ENCODE results near the gene EEF2KMT.
A peak's percentile ranks its signal among the peaks of the same experiment; 100 is the strongest.
"Not testable (repeated sequence)": the region's sequence is repeated elsewhere in the genome, so short reads cannot be mapped to it uniquely, and the experiment has no call there.

The EEF2KMT gene

GRCh38 chr16:5083646-5084045 lies 13.9 kb downstream of the EEF2KMT start:
- peaks cover 81% of the 10 kb centered on the region for H3K36me3 Mint-ChIP-seq
- ATAC-seq, result not testable (repeated sequence)

GRCh38 chr16:5080996-5081395 lies 16.6 kb downstream of the EEF2KMT start:
- H3K4me3 Mint-ChIP-seq; ATAC-seq; H3K27ac Mint-ChIP-seq; DNase-seq (ENCODE audit: low spot score in 2 of 2); H3K9me3 Mint-ChIP-seq; H3K4me1 Mint-ChIP-seq: not testable (repeated sequence)
- peaks cover 80% of the 10 kb centered on the region for H3K36me3 Mint-ChIP-seq

More at GRCh38 chr16:5083646-5084045, 13.9 kb downstream of the EEF2KMT start:
- H3K4me1 Mint-ChIP-seq; H3K4me3 Mint-ChIP-seq; DNase-seq (ENCODE audit: low spot score in 2 of 2); H3K9me3 Mint-ChIP-seq: not testable (repeated sequence)
- peak overlapping the region; percentile 29 for H3K27ac Mint-ChIP-seq

GRCh38 chr16:5080461-5080860 lies 17.1 kb downstream of the EEF2KMT start:
- not testable (repeated sequence) for H3K9me3 Mint-ChIP-seq; DNase-seq (ENCODE audit: low spot score in 2 of 2); H3K27ac Mint-ChIP-seq; H3K4me1 Mint-ChIP-seq; ATAC-seq; H3K4me3 Mint-ChIP-seq
- peaks cover 82% of the 10 kb centered on the region for H3K36me3 Mint-ChIP-seq

- Mint-ChIP-seq H3K36me3 (peaks cover 82% of the 10 kb centered on the region), H3K27ac (no peak overlapping the region), H3K9me3 (no peaks in the 10 kb centered on the region), H3K4me3 (no peak overlapping the region), H3K4me1 (no peaks in the 10 kb centered on the region)
- no peak for ATAC-seq
- no peak for DNase-seq (ENCODE audit: low spot score in 2 of 2)
Observed at GRCh38 chr16:5078626-5079025, 19.0 kb downstream of the EEF2KMT start.

GRCh38 chr16:5077304-5077703 lies 20.3 kb downstream of the EEF2KMT start:
- ATAC-seq (no peak), DNase-seq (ENCODE audit: low spot score in 2 of 2) (no peak)
- peaks cover 11% of the 10 kb centered on the region for H3K4me1 Mint-ChIP-seq
- peaks cover 76% of the 10 kb centered on the region for H3K36me3 Mint-ChIP-seq
- no peaks in the 10 kb centered on the region for H3K9me3 Mint-ChIP-seq
- H3K27ac Mint-ChIP-seq, result no peak overlapping the region
- H3K4me3 Mint-ChIP-seq, result no peak overlapping the region

GRCh38 chr16:5075637-5076036 lies 22.0 kb downstream of the EEF2KMT start:
- Mint-ChIP-seq H3K4me1 (peaks cover 27% of the 10 kb centered on the region), H3K4me3 (no peak overlapping the region), H3K9me3 (no peaks in the 10 kb centered on the region), H3K27ac (no peak overlapping the region), H3K36me3 (peaks cover 76% of the 10 kb centered on the region)
- DNase-seq (ENCODE audit: low spot score in 2 of 2), result no peak
- no peak for ATAC-seq

- H3K4me3 Mint-ChIP-seq; H3K9me3 Mint-ChIP-seq; ATAC-seq; H3K27ac Mint-ChIP-seq; DNase-seq (ENCODE audit: low spot score in 2 of 2): not testable (repeated sequence)
- Mint-ChIP-seq H3K4me1 (peaks cover 28% of the 10 kb centered on the region), H3K36me3 (peaks cover 61% of the 10 kb centered on the region)
Observed at GRCh38 chr16:5073771-5074170, 23.8 kb downstream of the EEF2KMT start.

- no peak overlapping the region for H3K27ac Mint-ChIP-seq
- H3K9me3 Mint-ChIP-seq, result no peaks in the 10 kb centered on the region
- peak overlapping the region; percentile 97 for H3K4me3 Mint-ChIP-seq
- DNase-seq (ENCODE audit: low spot score in 2 of 2) (no peak), ATAC-seq (no peak)
- H3K4me1 Mint-ChIP-seq, result peaks cover 28% of the 10 kb centered on the region
- peaks cover 61% of the 10 kb centered on the region for H3K36me3 Mint-ChIP-seq
Observed at GRCh38 chr16:5073279-5073629, 24.3 kb downstream of the EEF2KMT start.

- ATAC-seq (no peak), DNase-seq (ENCODE audit: low spot score in 2 of 2) (no peak)
- peak overlapping the region; percentile 98 for H3K27ac Mint-ChIP-seq
- H3K9me3 Mint-ChIP-seq, result no peaks in the 10 kb centered on the region
- H3K36me3 Mint-ChIP-seq, result peaks cover 55% of the 10 kb centered on the region
- H3K4me1 Mint-ChIP-seq, result peaks cover 28% of the 10 kb centered on the region
- H3K4me3 Mint-ChIP-seq, result peak overlapping the region; percentile 97
Observed at GRCh38 chr16:5072334-5073278, 25.0 kb downstream of the EEF2KMT start.

- ATAC-seq (peak; percentile 92), DNase-seq (ENCODE audit: low spot score in 2 of 2) (peak; percentile 87 to 96)
- Mint-ChIP-seq H3K9me3 (no peaks in the 10 kb centered on the region), H3K36me3 (peaks cover 48% of the 10 kb centered on the region), H3K4me1 (peaks cover 28% of the 10 kb centered on the region), H3K4me3 (peak within 1 kb of the TSS; percentile 97), H3K27ac (peak within 1 kb of the TSS; percentile 98)
Observed at GRCh38 chr16:5071681-5072333, 25.8 kb downstream of the EEF2KMT start, which contains the start of gene ALG1. Gene ALG1 (plus strand): TSS chr16:5071843. CDS start chr16:5071850, 7 bp downstream.

- Mint-ChIP-seq H3K27ac (peak overlapping the region; percentile 98), H3K9me3 (no peaks in the 10 kb centered on the region), H3K4me3 (peak overlapping the region; percentile 97), H3K4me1 (peaks cover 28% of the 10 kb centered on the region), H3K36me3 (peaks cover 43% of the 10 kb centered on the region)
- DNase-seq (ENCODE audit: low spot score in 2 of 2), result no peak
- no peak for ATAC-seq
Observed at GRCh38 chr16:5071341-5071680, 26.3 kb downstream of the EEF2KMT start.

- peaks cover 28% of the 10 kb centered on the region for H3K4me1 Mint-ChIP-seq
- peak overlapping the region; percentile 97 for H3K4me3 Mint-ChIP-seq
- ATAC-seq (no peak), DNase-seq (ENCODE audit: low spot score in 2 of 2) (no peak)
- H3K9me3 Mint-ChIP-seq, result no peaks in the 10 kb centered on the region
- H3K36me3 Mint-ChIP-seq, result peaks cover 36% of the 10 kb centered on the region
- peak overlapping the region; percentile 98 for H3K27ac Mint-ChIP-seq
Observed at GRCh38 chr16:5070431-5071186, 27.0 kb downstream of the EEF2KMT start.

GRCh38 chr16:5069854-5070253 lies 27.7 kb downstream of the EEF2KMT start:
- H3K36me3 Mint-ChIP-seq, result peaks cover 28% of the 10 kb centered on the region
- no peak for ATAC-seq
- H3K9me3 Mint-ChIP-seq, result no peaks in the 10 kb centered on the region
- no peak overlapping the region for H3K4me3 Mint-ChIP-seq
- H3K4me1 Mint-ChIP-seq, result peaks cover 28% of the 10 kb centered on the region
- DNase-seq (ENCODE audit: low spot score in 2 of 2), result no peak
- peak overlapping the region; percentile 98 for H3K27ac Mint-ChIP-seq

GRCh38 chr16:5069048-5069447 lies 28.5 kb downstream of the EEF2KMT start:
- Mint-ChIP-seq H3K27ac (no peak overlapping the region), H3K36me3 (peaks cover 20% of the 10 kb centered on the region), H3K9me3 (no peaks in the 10 kb centered on the region), H3K4me1 (peaks cover 28% of the 10 kb centered on the region), H3K4me3 (no peak overlapping the region)
- ATAC-seq (no peak), DNase-seq (ENCODE audit: low spot score in 2 of 2) (no peak)

GRCh38 chr16:5066511-5066910 lies 31.1 kb downstream of the EEF2KMT start:
- ATAC-seq (no peak), DNase-seq (ENCODE audit: low spot score in 2 of 2) (no peak)
- H3K9me3 Mint-ChIP-seq, result no peaks in the 10 kb centered on the region
- H3K4me1 Mint-ChIP-seq, result peaks cover 10% of the 10 kb centered on the region
- no peak overlapping the region for H3K27ac Mint-ChIP-seq
- H3K4me3 Mint-ChIP-seq, result no peak overlapping the region
- H3K36me3 Mint-ChIP-seq, result peaks cover 3% of the 10 kb centered on the region

Measured in stimulated activated effector memory CD8-positive, alpha-beta T cell treated with anti-CD3 and anti-CD28 coated beads, Interleukin-12 subunit alpha, Interleukin-12 subunit beta, amount 100 ng/mL, for 72 hours (primary cell).